NOMO-1 (cell line): ENCODE results near the gene SERPINE2.

Experiments
- DNase-seq, 2 experiments: peaks; one replicate each; lab custom pipeline; 2025; ENCODE audit not compliant: unreplicated experiment in 2 of 2; lab: John Stamatoyannopoulos, UW

Gene SERPINE2

DNA sequence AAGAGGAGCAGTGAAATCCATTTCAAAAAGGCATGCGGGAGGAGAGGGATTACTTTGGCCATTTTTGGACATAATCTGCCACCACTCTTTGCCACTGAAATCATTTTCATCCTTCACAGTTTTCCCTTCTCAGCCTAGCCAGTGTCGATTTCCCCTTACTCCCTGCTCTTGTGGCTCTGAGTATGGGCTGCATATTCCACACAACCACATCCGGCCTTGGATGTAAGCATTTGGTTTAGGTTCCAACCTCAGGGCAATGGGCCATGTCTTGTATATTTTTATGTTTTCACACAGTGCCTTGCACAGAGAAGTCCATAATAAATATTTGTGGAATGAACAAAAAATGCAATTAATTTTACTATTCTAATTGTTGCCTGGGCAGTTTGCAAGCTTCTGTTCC, 7.7 kb upstream of the SERPINE2 start:
- DNase-seq: no peak

DNA sequence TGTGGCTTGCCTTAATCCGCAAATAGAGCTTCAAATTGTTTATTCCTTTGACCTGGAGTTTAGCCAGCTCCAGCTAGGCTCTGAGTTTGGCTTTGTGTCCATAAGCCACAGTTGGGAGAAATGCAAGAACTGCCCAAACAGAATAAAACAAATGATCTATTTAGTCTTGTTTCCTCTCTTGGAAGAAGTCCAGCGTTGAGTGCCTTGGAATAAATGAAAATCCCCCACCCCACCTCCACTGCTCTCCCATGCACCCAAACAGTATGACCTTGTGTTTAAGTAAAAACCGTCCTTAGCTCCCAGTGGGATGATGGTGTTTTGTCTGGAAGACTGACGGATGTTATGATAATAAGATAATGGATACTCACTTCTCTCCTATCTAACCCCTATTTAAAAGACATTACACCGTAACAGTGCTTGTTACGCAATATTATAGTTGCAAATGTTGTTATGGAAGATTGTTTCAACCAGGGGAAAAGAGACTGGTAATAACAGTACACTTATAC, 3.2 kb upstream of the SERPINE2 start:
- DNase-seq: peak in 1 of 2 experiments; percentile 42

DNA sequence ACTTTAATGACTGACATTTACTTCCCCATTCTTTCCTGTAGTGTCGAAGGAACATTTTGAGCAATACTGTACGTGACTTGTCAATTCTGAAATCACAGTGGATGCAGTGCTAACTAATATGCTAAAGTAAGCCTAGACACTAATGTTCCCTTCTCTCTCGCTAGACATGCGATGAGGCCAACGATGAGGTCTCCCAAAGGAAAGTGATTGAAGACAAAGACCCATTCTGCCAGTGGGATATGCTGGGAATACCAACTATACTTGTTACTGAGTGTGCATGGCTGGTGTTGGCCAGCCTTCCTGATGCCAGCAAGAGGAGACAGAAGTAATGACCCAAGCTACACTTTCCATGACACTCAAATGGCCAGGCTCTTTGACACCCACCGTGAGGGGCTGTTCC, 2.5 kb upstream of the SERPINE2 start:
- DNase-seq: peak in 1 of 2 experiments; percentile 80

DNA sequence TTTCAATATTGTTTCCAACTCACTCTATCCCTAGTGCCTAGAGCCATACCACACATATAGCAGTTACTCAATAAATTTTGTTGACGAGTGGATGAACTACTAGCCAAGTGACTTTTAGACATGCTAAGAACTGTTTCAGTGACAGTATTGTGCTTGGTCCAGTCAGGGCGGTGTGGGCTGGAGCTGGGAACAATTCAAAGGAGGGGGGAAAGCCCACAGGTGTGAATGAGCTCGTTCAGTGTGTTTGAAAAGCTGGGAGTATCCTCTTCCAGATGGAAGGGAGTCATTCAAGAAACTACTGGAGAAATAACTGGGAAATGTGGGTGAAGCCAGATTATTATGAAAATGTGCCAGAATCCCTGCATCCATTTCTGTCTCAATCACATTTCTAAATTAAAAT, 1.7 kb upstream of the SERPINE2 start:
- no peak for DNase-seq

DNA sequence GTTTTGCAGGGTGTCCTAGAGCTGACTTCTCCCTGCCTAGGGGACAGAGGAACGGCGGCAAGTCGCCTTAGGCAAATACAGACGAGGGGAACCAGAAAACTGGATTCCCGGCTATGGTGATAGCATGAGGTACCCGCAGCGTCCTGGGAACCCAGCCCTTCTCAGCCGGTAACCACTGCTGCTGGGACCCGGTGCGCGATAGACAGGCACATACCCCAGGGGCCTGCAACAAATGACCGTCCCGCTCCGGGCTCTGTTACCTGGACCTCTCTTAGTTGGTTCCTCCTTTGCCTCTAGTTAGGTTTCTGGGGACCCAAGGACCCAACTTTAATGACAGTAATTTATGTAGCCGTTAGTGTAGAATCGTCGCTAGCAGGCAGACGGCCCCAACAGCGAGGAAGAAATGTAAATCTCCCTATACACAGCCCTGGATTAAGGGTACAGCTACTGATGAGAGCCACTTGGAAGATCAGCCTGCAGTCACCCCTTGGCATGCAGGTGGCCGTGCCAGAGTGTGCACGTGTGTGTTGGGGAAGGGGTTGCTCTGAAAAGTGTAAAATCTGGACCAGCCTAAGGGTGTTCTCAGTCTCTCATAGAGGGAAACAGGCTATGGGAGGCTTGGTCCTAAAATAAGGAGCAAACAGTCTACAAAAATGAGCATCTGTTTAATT, 819 bp upstream of the SERPINE2 start:
- no peak for DNase-seq

DNA sequence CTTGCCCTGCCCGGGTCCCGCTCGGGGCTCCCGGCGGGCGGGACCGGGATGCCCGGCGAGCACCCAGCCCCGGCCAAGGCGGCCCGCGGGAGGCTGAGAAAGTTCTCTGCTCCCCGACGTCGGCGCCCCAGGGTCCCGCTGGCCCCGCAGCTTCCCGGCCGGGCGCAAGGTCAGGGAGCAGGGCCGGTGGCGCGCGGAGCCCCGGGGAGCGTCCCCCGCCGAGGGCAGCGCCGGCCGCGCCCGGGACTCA, 331 bp downstream of the SERPINE2 start:
- no peak for DNase-seq

DNA sequence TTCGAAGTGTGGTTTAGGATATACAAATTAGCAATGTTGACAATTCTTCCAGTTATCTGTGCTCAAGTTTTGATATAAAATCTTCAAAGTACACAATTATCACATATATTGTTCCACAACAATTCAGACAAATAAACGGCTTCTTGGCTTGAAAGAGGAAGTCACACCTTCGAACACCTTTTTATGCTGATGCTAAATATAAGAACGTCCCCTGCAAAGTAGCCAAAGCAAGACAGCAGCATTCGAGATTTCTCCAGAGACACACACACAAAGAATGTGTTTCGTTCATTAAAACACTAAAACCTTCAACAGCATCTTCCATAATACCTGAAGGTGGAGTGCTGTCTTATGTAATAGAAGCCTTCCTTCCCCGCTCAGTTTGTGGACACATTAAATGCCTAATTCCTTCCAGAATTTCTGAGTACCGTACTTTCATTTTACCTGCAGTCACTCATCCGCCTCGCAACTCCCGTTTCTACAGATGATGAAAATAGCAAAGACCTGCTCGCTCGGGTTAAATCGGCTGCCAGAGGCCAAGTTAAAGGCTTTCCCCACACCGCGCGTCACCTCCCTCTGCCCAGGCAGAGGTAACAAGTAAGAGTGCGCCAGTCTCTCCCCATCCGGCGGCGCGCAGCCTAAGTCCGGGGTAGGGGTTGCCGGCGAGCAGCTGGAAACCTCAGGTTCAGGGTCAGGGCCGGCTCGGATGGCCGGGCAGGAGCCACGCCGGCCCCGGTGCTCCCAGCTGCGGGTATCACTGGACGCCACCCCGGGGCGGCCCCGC, 847 bp downstream of the SERPINE2 start:
- DNase-seq: peak in 1 of 2 experiments; percentile 46

DNA sequence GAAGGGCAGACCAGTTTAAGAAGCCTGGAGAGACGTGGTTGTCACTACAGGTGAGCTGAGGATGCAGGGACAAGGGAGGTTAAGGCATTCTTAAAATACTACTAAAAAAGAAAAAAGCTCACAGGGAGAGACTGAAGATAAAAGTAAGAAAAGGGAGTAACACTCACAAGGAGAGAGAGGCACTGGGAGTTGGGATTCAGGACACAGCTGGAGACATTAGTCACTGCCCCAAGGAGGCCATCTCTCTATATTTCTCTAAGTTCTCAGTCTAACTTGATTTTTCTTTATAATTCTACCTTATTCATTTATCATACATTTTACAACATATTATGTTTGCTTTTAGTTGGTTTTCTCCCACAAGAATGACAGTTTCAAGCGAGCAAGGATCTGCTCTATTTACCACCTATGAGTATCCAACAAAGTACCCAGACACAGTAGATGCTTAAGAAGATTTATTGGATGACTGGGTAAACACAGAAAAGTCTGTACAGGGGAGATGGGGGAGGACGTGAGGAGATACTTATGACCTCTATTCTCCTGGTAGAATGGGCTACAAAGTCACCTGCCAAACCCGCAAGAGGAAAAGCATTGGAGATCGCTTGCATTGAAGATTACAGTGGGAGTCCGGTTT, 2.2 kb downstream of the SERPINE2 start:
- DNase-seq: no peak

DNA sequence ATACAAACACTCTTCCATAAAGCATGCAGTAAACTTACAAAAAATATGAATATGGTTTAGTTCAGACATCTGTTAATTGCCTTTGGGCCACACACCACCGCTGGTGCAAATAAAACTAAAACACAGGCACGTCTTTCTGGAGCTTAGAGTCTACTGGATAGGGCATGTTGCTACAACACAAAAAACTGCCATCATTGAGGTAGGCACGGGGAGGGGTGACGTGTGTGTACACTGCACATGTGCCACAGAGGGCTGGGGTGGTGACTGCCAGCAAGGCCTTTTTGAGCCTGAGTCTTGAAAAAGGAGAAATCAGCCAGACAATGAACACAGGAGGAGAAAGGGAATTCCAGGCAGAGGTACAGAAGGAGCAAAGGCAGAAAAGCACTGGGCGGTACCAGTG, 5.1 kb downstream of the SERPINE2 start:
- DNase-seq: no peak

DNA sequence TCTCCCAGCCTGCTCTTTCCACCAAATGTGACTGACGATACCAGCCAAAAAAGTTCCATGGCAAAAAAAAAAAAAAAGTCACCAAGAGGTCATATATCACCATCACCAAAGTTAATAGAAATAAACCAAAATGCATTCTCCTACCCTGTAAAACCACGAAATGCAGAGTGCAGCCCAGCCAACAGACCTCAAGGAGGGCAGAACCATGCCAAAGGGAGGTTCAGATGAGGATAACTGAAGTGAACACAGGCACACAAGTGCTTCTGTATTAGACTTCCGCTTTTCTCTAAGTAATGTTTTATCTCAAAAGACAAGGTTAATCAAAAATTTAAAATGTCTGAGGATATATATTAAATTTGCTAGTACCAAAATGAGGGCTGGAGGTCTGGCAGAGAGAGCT, 5.5 kb downstream of the SERPINE2 start:
- DNase-seq: no peak

DNA sequence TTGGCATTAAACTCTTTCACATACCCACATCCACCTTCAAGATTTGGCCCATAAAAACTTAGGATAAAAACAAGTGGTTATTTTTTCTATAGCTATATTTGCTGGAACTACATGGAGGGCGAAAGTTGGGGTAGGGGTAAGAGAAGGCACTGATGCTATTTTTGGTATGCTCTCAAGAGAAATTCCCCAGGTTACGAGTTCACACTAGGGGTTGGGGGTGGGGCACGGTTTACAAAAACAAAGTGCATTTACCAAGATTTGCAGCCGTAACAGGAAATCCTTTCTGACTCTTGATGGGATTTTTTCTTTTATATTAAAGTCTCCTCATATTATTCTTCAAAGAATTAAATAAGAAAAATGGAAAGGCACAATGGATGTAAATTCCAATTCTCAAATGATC, 6.8 kb downstream of the SERPINE2 start:
- no peak for DNase-seq

DNA sequence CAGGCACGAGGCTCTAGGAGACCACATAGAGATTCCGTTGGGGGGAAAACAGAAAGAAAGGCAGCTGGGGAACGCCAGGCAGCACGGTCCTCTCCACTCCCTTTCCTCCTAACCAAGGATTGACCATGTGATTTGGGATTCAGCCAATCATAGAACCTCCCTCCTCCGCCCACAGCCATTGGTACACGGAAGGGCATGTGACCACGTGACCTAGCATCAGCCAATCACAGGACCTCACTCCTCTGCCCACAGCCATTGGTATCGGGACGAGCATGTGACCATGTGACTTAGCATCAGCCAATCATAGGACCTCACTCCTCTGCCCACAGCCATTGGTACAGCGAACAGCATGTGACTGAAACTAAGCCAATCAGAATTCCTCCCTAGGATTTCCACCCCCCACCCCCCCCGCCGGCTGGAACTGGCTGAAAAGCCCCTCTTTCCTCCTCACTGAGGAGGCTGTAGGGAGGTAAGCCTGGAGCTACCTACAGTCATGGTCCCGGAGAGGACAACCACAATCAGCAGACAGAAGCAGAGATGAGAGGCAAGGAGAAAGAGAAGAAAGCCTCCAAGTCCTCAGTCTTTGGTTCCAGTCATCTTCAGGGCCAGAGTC, 7.6 kb downstream of the SERPINE2 start:
- no peak for DNase-seq

DNA sequence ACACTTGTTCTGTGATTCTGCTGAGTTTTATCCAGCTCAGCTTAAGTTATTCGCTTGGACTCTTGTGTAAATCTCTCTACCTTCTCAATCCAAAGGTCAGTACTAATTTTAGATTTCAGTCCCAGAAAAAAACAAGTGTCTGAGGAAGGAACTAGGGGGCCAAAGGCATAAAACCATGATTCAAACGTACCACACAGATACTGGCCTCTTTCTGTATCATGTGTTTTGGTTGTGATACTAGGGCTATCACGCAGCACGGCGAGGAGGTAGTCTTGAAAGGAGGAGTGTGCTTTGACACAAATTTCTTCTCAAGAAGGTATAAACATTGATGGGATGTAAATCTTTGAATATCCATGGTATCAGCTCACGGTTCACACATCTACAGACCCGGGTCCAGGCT, 8.3 kb downstream of the SERPINE2 start:
- DNase-seq: no peak

DNA sequence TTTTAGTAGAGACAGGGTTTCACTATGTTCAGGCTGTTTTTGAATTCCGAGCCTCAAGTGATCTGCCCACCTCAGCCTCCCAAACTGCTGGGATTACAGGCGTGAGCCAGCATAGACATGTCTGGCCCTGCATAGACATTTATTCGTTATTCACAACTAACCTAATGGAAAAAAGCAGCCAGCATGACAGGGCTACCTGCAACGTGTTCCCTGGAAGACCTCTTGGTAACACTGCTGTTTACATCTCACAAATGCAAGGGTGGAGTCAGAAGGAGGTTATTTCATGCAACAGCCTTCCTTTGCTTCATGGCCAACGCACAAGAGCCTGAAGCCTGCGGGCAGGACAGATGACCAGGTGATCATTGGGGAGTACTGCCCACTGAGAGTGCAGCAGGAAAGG, 9.2 kb downstream of the SERPINE2 start:
- no peak for DNase-seq

DNA sequence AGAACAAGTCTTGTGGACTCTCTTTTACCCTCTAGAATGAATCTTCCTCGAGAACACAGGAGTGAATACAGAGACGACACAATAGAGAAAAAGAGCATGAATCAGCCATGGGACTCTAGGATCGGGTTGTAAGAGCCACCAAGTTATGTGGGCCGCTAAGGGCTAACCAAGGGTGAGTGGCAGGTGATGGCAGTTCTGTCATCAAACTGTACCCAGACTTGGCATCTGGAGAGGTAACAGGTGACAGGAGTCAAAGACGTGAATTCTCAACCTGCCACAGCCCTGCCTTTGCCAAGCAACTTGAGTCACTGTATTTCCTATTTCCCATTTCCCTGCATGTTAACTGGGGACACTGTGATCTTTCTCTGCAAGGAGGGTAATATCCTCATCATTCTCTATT, 11.2 kb downstream of the SERPINE2 start:
- no peak for DNase-seq

DNA sequence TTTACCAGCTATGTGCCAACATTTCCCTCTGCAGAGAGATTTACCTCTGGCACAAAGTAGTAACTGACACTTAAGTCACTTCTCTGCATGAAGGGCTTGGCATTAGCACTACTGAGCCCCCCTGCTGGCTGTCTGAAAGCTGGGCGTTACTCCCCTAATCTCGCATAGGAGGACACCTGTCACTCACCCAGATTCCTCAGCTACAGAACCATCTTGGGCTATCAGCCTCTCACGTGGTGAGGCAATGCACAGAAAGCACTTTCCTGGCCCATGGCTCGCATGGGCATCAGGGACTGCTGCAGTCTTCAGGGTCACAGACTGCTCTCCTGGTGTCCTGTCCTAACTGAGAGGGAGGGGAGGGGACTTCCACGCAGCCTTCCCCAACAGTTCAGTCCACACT, 12.0 kb downstream of the SERPINE2 start:
- no peak for DNase-seq

DNA sequence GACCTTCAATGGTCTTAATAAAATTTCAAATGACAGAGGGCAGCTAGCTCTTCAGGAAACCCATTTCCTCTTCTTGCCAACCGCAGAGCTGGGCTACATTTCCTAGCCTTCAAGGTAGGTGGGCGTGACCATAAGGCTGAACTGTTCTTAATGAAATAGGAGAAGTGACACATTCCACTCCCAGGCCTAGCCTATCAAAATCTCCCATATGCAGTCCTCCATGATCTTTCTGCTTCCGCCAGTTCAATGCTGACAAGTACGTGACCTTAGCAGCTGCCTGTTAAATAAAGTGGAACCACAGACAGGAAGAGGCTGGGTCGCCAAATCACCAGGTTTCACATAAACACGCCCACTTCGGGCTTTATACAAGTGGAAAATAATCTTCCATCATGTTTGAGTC, 13.2 kb downstream of the SERPINE2 start:
- DNase-seq: peak; percentile 95 to 100

DNA sequence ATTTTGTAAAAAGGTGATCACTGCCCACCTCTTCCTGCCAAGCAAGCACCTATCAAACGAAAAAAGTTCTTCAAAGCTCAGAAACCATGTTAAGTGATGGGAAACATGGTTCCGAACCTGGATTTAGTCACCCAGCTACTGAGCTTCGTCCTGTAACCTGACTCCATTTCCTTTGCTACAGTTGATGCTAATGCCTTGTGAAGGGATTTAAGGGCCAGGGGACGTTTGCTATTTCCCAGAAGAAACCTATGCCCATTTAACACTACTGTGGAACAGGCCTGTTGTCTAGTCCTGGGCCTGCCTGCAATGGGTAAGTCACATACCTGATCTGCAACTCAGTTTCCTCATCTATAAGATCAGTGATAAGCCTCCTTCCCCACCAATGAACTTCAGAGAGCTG, 14.8 kb downstream of the SERPINE2 start:
- no peak for DNase-seq

DNA sequence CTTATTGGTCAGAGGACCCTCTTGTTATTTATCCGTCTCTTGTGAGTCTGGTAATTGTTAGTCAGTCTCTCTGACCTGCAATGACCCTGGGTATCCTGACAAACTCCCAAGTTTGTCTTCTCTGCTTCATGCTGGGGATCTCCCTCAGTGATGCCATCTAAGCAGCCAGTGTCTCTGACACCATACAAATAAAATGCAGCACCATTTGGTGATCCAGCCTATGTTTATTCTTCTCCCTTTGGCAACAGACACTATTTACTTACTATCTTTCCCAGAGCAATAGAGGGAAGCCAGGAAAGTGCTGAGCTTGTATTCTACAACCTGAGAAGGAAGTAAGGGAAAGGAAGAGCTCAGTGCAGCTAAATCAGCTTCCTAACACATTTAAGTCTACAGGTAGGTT, 15.9 kb downstream of the SERPINE2 start:
- no peak for DNase-seq

DNA sequence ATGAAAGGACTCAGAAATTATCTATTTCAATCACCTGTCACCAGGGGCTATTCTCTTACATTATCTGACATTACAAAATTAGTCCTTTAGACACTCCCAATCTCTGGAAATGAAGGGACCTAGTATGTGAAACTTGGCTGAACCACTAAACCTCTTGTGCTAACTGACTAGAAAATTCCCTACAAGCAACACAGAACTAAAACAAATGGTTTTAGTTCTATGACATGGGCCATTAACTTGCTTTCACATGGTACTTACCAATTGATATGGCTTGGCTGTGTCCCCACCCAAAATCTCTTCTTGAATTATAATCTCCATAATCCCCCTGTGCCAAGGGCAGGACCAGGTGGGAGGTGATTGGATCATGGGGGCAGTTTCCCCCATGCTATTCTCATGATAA, 16.6 kb downstream of the SERPINE2 start:
- no peak for DNase-seq

DNA sequence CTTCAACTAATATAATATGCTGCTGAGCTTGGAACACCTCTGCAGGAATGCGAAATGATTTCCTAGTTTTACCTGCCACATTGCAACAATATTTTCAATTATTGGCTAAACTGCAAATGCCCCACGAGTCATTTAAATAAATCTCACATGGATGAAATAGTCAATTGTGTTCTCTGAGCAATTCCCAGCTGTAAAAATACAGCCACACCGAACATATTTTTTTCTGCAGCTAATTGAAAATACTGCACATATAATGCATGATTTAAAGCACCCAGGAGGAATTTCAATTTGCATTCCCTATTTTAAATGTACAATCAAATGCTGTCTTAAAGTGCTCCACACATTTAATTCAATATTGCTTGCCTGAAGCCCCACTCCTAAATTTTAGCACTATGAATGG, 18.6 kb downstream of the SERPINE2 start:
- DNase-seq: no peak

DNA sequence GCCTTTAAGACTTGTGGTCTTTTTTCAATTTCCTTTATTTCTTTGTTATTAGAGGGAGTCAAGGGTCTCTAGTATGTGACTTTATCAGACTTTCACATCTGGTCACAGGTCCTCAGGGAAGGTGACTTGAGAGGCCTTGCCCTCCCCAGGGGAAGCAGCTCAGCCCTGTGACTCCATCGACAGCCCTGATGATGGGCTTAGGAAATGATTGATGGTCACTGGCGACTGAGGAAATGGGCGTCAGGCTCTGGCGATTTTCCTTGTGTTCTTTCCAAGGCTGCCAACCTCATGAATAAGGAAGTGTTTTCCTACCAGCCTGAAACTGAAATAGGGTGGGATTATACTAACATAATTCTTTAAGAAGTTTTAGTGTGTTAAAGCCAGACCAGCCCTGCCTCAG, 21.1 kb downstream of the SERPINE2 start:
- no peak for DNase-seq
